MCF 10A (cell line): ENCODE measurements around the gene PHF20. TPM values are rescaled to one million over a fixed set of nuclear protein-coding genes. Genes with fewer than 3 reads are reported as not detected.

ENCODE experiments used
- BruUV-seq: library from RNA; stranded (reverse); fragments of 400-500 nt; replicated peaks from 2 replicates; lab custom pipeline; 2021; lab: Mats Ljungman, UMichigan
- CTCF ChIA-PET: fragments of 300-600 bp; sonication (Branson Sonifier 250); formaldehyde crosslinking; extraction: SDS; loops from one replicate; lab custom pipeline; 2021; ENCODE audit warnings: antibody characterized with exemption, inconsistent platforms; lab: Yijun Ruan, JAX
- POLR2A ChIA-PET: fragments of 300-600, 350-650 bp; sonication (Branson Sonifier 250); formaldehyde crosslinking; extraction: SDS; loops from one replicate; lab custom pipeline; 2020; ENCODE audit warnings: antibody characterized with exemption, inconsistent platforms; lab: Yijun Ruan, JAX
- DNase-seq: peaks from one replicate; pipeline ENCODE4 v3.0.0-alpha.2; 2018; ENCODE audit not compliant: unreplicated experiment
- H3K27ac Mint-ChIP-seq: one replicate; pipeline ENCODE4 v1.8.0; 2022; ENCODE audit warnings: mild to moderate bottlenecking, low read depth, mixed read lengths; ENCODE audit not compliant: unreplicated experiment
- H3K27me3 Mint-ChIP-seq: one replicate; pipeline ENCODE4 v1.8.0; 2022; ENCODE audit warnings: mixed read lengths; ENCODE audit not compliant: insufficient read depth, unreplicated experiment
- H3K36me3 Mint-ChIP-seq: one replicate; pipeline ENCODE4 v1.8.0; 2022; ENCODE audit warnings: mild to moderate bottlenecking, moderate library complexity, mixed read lengths; ENCODE audit not compliant: insufficient read depth, unreplicated experiment
- H3K4me1 Mint-ChIP-seq: one replicate; pipeline ENCODE4 v1.8.0; 2022; ENCODE audit warnings: mixed read lengths; ENCODE audit not compliant: insufficient read depth, unreplicated experiment
- H3K4me3 Mint-ChIP-seq: one replicate; pipeline ENCODE4 v1.8.0; 2022; ENCODE audit warnings: mild to moderate bottlenecking, moderate library complexity, mixed read lengths; ENCODE audit not compliant: unreplicated experiment
- H3K9me3 Mint-ChIP-seq: one replicate; pipeline ENCODE4 v1.8.0; 2022; ENCODE audit warnings: mixed read lengths; ENCODE audit not compliant: unreplicated experiment
- CTCF ChIP-seq: fragments of 200-600 bp; IDR thresholded peaks from one replicate; pipeline ENCODE4 v1.8.0; 2022; ENCODE audit warnings: antibody characterized with exemption, mild to moderate bottlenecking; ENCODE audit not compliant: unreplicated experiment
- intact Hi-C: fragments of 100-400 bp; cut with micrococcal nuclease; formaldehyde crosslinking; loops from 2 replicates; pipeline ENCODE4 v1.14.1; 2022
- total RNA-seq: library from RNA; stranded (reverse); gene quantifications from 2 replicates; pipeline ENCODE4 v1.2.3, GENCODE V29; 2022

The PHF20 gene
- total RNA-seq, 1 experiment from 2014 or later = 74.7 TPM

GRCh38 chr20:35984382-35984781, 212.6 kb downstream of the PHF20 start:
- Mint-ChIP-seq H3K4me3 (no peak overlapping the region), H3K27me3 (peaks cover 6% of the 10 kb centered on the region), H3K9me3 (no peaks in the 10 kb centered on the region), H3K27ac (no peak overlapping the region), H3K36me3 (peaks cover 6% of the 10 kb centered on the region), H3K4me1 (peaks cover 6% of the 10 kb centered on the region)
- DNase-seq = no peak
- BruUV-seq = no TSS peak
- intact Hi-C loops = no loop called here
- ChIA-PET POLR2A (interaction anchor here (0.6 to 1.7 kb wide), 4 partner anchors 27 to 135 kb away, joined by 3 to 5 read pairs (median 4); partner anchors contain the start of gene SCAND1), CTCF (interaction anchor here (0.6 to 15.5 kb wide), 7 partner anchors 8 to 215 kb away, joined by 4 to 705 read pairs (median 5); partner anchors contain the start of gene SCAND1)
- no peak for TF ChIP-seq CTCF

GRCh38 chr20:35985806-35986205, 214.0 kb downstream of the PHF20 start:
- Mint-ChIP-seq H3K27ac (no peak overlapping the region), H3K36me3 (peaks cover 6% of the 10 kb centered on the region), H3K27me3 (peaks cover 14% of the 10 kb centered on the region), H3K4me3 (no peak overlapping the region), H3K4me1 (no peaks in the 10 kb centered on the region), H3K9me3 (no peaks in the 10 kb centered on the region)
- POLR2A ChIA-PET = interaction anchor here (1.5 kb wide), 1 partner anchor 8 kb away, joined by 3 read pairs; no protein-coding TSS in a partner anchor
- intact Hi-C loops = no loop called here
- no peak for DNase-seq
- CTCF ChIA-PET = interaction anchor here (0.6 to 15.5 kb wide), 3 partner anchors 10 to 152 kb away, joined by 3 to 705 read pairs (median 4); no protein-coding TSS in a partner anchor
- BruUV-seq = no TSS peak
- no peak for TF ChIP-seq CTCF

GRCh38 chr20:35988910-35989463, 217.2 kb downstream of the PHF20 start:
- peaks cover 6% of the 10 kb centered on the region for H3K36me3 Mint-ChIP-seq
- no TSS peak for BruUV-seq

More at GRCh38 chr20:35988910-35989463, 217.2 kb downstream of the PHF20 start:
- ChIA-PET CTCF (interaction anchor here (0.7 to 15.5 kb wide), 3 partner anchors 35 to 416 kb away, joined by 3 to 705 read pairs (median 37); partner anchors contain the start of gene SCAND1), POLR2A (interaction anchor here (0.6 to 4.9 kb wide), 2 partner anchors 35 to 291 kb away, joined by 3 to 27 read pairs; partner anchors contain the start of gene SCAND1)
- no peak for TF ChIP-seq CTCF
- peaks cover 7% of the 10 kb centered on the region for H3K4me1 Mint-ChIP-seq
- H3K27me3 Mint-ChIP-seq = peaks cover 14% of the 10 kb centered on the region
- intact Hi-C loops = no loop called here
- DNase-seq = no peak
- no peaks in the 10 kb centered on the region for H3K9me3 Mint-ChIP-seq
- H3K4me3 Mint-ChIP-seq = no peak overlapping the region
- no peak overlapping the region for H3K27ac Mint-ChIP-seq
